HG03196 (cell line): ENCODE data around the gene ZBTB16.

ENCODE experiments used
- ATAC-seq: cut with Tn5 transposase; IDR thresholded peaks from one replicate; pipeline ENCODE4 v1.9.1; 2021; ENCODE audit not compliant: unreplicated experiment

Gene ZBTB16

GRCh38 chr11:114063829-114064201 is 4.3 kb downstream of the ZBTB16 start:
- no peak for ATAC-seq

DNA sequence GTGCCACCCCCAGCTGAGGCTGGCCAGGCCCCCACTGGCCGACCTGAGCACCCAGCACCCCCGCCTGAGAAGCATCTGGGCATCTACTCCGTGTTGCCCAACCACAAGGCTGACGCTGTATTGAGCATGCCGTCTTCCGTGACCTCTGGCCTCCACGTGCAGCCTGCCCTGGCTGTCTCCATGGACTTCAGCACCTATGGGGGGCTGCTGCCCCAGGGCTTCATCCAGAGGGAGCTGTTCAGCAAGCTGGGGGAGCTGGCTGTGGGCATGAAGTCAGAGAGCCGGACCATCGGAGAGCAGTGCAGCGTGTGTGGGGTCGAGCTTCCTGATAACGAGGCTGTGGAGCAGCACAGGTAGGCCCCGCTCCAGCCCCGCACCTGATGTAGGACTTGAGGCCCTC is 4.7 kb downstream of the ZBTB16 start:
- ATAC-seq, result no peak

GRCh38 chr11:114065094-114065493 is 5.6 kb downstream of the ZBTB16 start:
- ATAC-seq, result no peak

- no peak for ATAC-seq
These were observed 6.6 kb downstream of the ZBTB16 start for GRCh38 chr11:114066046-114066648.

DNA sequence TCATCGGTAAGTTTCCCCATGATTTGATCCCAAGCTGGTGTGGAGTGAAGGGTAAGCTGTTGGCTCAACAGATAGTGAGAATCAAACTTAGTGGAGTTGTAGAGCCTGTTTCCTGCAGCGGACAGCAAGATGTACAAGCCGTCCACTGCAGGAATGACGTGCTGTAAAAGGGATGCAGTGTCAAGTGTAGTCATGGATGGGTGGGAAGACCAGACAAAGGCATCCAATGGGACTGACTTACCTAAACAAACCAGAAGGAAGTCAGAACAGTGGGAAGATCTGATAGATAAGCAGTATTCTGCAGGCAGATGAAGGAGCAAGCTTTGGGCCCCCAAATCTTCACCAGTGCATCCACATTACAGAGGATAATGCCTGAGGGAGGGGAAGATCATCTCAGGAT is 8.8 kb downstream of the ZBTB16 start:
- no peak for ATAC-seq

GRCh38 chr11:114070464-114071139 is 11.1 kb downstream of the ZBTB16 start:
- ATAC-seq, result no peak

DNA sequence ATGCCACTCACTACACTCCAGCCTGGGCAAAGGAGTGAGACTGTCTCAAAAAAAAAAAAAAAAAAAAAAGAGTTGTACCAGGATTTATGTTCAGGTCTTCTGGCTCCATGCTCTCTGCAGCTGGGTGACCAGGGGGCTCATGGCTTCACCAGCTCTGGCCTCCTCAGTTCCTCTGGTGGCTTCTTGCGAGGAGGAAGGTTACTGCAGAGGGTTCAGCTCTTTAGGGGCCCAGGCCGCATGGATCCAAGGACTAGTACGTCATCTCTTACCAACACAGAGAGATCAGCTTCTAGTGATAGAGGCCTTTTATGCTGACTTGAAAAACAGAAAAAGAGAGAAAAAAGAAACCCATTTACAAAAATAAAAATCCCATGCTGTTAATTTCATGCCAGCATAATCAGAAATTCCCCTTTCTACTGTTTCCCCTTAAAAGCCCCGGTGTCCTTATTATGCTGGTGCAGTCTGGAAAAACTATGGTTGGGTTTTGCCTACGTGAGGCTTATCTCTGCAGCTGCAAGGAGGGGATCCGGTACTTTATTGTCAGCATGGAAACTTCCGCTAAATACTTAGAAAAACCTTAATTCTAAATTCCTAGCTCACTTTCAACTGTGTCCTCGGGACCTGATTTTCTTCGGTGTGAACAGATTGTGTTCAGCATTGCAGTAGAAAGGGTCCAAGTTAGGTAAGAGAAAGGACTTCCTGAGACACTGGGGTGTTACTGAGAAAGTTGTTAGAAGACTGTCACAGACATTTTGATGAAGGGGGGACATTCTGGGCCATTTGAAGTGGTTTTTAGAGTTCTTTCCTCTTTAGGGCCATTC is 13.7 kb downstream of the ZBTB16 start:
- no peak for ATAC-seq

DNA sequence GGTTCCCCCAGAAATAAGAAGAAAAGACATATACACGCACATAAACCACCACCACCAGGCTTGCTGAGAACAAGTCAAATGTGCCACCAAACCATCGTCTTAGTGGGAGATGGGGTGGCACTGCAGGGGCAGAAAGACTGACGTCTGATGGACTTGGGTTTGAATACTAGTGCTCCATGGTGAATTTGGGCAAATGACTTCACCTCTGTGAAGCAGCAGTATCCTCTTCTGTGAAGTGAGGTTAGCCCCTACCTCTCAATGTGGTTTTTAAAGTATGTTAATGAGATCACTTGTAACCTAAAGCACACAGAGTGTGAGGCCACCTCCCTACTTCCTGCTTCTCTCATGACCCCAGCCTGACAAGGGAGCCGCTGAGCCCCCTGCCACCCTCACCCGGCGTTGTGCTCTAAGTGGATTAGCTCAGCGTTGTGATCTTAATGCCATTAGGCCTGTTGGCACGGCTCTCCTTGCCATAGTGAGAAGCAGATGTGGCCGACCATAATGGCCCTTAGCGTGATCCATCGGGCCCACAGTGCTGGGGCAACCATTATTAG is 14.4 kb downstream of the ZBTB16 start:
- ATAC-seq, result no peak

- ATAC-seq, result no peak
These were observed 15.2 kb downstream of the ZBTB16 start for GRCh38 chr11:114074546-114075343.

GRCh38 chr11:114075344-114075610 is 15.8 kb downstream of the ZBTB16 start:
- no peak for ATAC-seq

DNA sequence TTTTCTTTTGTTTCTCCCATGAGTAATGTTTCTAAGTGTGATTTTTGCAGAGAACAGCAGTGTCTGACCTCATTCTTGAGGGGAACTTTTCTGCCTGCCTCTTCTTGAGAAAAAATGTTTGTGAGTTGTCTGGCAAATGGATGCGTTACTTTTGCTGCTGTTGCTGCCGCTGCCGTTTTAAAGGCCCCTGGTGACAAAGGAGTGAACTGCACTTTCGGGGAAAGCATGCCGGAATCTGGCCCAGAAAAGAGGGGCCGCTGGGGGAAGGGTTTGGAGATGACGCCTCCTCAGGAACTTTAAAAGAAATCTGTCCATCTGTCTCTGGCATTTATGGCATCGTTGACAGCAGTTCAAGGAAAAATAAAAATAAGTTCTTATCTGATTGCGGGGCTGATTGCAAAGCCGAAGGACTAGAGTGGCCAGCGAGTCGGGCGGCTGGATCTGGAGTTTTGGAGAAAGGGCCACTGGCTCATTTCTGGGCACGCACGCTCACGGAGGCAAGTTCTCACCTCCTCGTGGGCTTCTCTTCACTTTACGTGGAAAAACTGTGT is 16.5 kb downstream of the ZBTB16 start:
- ATAC-seq, result no peak

- ATAC-seq, result no peak
These were observed 17.4 kb downstream of the ZBTB16 start for GRCh38 chr11:114076921-114077331.

GRCh38 chr11:114077482-114078305 is 18.2 kb downstream of the ZBTB16 start:
- no peak for ATAC-seq

GRCh38 chr11:114078423-114078822 is 18.9 kb downstream of the ZBTB16 start:
- no peak for ATAC-seq

GRCh38 chr11:114079511-114080065 is 20.1 kb downstream of the ZBTB16 start:
- ATAC-seq, result no peak

GRCh38 chr11:114080219-114080618 is 20.7 kb downstream of the ZBTB16 start:
- ATAC-seq, result no peak

DNA sequence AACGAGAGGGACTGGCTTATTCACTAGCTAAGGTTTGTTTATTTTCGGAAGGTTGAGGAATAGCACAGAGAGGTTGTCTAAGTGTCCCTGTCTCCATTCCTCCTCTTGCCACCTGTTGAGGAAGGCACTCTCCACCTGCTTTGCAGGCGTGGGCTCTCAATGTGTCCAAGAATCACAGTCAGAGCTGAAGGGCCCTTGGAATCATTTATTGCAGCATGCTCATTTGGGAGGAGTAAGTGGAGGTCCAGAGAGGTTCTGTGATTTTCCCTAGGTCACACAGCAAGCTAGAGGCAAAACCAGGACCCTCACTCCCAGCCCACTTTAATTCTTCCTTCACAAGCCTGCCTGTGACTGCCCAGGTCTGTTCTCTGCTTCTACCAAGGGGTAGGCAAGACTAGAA is 21.3 kb downstream of the ZBTB16 start:
- ATAC-seq, result no peak

GRCh38 chr11:114081641-114082414 is 22.3 kb downstream of the ZBTB16 start:
- no peak for ATAC-seq

GRCh38 chr11:114082415-114082748 is 22.9 kb downstream of the ZBTB16 start:
- no peak for ATAC-seq
